GM12874 (cell line): ENCODE measurements around the gene XRCC5.
A peak's percentile ranks its signal among the peaks of the same experiment; 100 is the strongest.

ENCODE experiments used
- TF ChIP-seq, protein P1 (sequence below): IDR thresholded peaks from 2 replicates; pipeline ENCODE4 v1.5.1; 2011; ENCODE audit warnings: low read depth, mild to moderate bottlenecking, control low read depth, low read length, moderate library complexity; ENCODE audit not compliant: insufficient read depth

Gene XRCC5

DNA sequence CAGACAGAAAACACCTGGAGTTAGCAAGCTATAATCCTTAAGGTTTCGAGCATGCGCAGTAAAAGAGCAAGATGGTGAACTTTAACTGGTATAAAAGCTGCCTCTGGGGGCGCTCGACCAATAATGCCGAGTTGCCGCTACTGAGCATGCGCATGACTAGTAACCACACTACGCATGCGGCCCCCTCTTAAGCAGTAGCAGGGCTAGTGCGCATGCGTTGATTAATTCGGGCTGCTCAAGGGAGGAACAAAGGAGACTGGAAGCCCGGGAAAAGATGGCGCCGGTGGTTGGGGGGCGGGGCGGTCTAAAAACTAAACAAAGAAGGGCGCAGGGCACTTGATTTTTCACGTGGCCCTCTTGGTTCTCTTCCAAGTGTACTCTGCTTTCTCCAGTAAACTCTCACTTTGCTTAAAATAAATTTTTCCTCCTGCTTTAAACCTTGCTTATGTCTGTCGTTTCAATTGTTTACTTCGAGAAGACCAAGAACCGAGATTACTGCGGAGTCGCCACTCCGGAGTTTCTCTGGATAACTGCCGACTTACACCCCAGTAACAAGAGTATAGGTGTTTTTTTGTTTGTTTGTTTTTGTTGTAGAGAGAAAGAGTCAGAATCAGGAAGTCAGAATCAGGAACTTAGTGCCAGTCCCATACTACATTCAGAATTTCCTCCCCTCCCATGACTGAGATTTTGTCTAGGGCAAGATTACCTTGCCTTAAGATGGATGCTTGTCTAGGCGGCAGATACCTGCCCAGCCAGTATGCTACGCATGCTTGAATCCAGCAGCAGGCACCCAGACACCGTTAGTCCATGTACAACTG is 5.8 kb downstream of the XRCC5 start:
- TF ChIP-seq, protein P1, sequence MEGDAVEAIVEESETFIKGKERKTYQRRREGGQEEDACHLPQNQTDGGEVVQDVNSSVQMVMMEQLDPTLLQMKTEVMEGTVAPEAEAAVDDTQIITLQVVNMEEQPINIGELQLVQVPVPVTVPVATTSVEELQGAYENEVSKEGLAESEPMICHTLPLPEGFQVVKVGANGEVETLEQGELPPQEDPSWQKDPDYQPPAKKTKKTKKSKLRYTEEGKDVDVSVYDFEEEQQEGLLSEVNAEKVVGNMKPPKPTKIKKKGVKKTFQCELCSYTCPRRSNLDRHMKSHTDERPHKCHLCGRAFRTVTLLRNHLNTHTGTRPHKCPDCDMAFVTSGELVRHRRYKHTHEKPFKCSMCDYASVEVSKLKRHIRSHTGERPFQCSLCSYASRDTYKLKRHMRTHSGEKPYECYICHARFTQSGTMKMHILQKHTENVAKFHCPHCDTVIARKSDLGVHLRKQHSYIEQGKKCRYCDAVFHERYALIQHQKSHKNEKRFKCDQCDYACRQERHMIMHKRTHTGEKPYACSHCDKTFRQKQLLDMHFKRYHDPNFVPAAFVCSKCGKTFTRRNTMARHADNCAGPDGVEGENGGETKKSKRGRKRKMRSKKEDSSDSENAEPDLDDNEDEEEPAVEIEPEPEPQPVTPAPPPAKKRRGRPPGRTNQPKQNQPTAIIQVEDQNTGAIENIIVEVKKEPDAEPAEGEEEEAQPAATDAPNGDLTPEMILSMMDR: peak; percentile 81

DNA sequence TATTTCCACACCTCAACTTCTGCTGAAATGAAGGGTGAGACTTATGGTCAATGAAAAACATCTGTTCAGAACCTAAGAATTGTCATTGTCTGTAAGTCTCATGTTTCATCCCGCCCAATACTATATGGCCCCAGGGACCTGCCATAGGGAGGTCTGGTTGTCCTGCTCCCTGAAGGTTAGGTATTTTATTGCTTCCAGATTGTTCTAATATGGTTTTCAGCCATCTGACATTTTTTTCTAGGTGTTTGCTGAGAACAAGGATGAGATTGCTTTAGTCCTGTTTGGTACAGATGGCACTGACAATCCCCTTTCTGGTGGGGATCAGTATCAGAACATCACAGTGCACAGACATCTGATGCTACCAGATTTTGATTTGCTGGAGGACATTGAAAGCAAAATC is 7.3 kb downstream of the XRCC5 start:
- TF ChIP-seq, protein P1: no peak

GRCh38 chr2:216117561-216118340 is 8.6 kb downstream of the XRCC5 start:
- TF ChIP-seq, protein P1: no peak

GRCh38 chr2:216118474-216118873 is 9.3 kb downstream of the XRCC5 start:
- TF ChIP-seq, protein P1: no peak

- TF ChIP-seq, protein P1: no peak
Measured at GRCh38 chr2:216119146-216119545, 10.0 kb downstream of the XRCC5 start.

DNA sequence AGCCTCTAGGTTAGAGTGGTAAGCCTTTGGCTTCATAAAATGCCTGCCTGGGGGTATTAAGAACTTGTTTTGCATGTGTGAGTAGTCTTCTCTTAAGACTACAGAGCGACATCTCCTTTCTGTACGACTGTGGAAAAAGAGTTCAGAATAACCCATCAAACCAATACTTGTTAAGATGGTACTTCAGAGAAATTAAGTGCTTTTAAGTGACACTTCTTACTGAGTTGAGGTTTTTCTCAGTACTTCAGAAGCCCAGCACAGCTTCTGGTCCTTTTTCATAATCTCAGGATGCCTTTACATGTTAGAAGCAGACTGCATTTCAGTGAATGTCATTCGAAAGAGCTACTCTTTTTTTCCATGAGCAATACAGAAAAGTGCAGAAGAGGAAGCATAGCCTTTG is 10.8 kb downstream of the XRCC5 start:
- TF ChIP-seq, protein P1: no peak

DNA sequence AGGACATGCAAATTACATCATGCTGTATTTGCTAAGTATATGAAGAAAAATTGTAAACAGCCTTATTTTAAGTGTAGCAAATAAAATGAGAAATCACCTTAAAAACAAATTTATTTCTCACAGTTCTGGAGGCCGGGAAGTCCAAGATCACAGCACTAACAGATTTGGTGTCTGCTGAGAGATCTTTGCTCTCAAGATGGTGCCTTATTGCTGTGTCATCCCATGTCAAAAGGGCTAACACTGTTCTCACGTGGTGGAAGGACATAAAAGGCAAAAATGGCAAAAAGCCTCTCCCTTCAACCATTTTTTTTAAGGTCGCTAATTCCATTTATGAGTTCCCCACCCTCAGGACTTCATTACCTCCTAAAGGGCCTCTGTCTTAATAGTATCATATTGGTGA is 12.1 kb downstream of the XRCC5 start:
- TF ChIP-seq, protein P1: no peak
